AG04449 (cell line): ENCODE data around the gene TSC22D4.

ENCODE experiments used
- CTCF ChIA-PET: fragments of 350-600 bp; formaldehyde crosslinking; extraction: SDS; loops from one replicate; lab custom pipeline; 2021; ENCODE audit warnings: antibody characterized with exemption; lab: Yijun Ruan, JAX
- POLR2A ChIA-PET: fragments of 400-600, 350-600 bp; formaldehyde crosslinking; extraction: SDS; loops from one replicate; lab custom pipeline; 2020; ENCODE audit warnings: antibody characterized with exemption, inconsistent platforms; lab: Yijun Ruan, JAX
- DNase-seq: peaks from one replicate; pipeline ENCODE4 v3.0.0-alpha.2; 2010; ENCODE audit warnings: low read depth, low spot score
- H3K4me3 ChIP-seq: 2 replicates; pipeline ENCODE4 v1.5.1; 2011; ENCODE audit warnings: low read depth, mild to moderate bottlenecking, control low read depth, low read length
- TF ChIP-seq, protein P1 (sequence below): IDR thresholded peaks from one replicate; pipeline ENCODE4 v1.5.1; 2011; ENCODE audit warnings: mild to moderate bottlenecking, moderate library complexity, low read length, control low read depth, inconsistent platforms; ENCODE audit not compliant: insufficient read depth; ENCODE audit errors: missing control alignments

The TSC22D4 gene

DNA sequence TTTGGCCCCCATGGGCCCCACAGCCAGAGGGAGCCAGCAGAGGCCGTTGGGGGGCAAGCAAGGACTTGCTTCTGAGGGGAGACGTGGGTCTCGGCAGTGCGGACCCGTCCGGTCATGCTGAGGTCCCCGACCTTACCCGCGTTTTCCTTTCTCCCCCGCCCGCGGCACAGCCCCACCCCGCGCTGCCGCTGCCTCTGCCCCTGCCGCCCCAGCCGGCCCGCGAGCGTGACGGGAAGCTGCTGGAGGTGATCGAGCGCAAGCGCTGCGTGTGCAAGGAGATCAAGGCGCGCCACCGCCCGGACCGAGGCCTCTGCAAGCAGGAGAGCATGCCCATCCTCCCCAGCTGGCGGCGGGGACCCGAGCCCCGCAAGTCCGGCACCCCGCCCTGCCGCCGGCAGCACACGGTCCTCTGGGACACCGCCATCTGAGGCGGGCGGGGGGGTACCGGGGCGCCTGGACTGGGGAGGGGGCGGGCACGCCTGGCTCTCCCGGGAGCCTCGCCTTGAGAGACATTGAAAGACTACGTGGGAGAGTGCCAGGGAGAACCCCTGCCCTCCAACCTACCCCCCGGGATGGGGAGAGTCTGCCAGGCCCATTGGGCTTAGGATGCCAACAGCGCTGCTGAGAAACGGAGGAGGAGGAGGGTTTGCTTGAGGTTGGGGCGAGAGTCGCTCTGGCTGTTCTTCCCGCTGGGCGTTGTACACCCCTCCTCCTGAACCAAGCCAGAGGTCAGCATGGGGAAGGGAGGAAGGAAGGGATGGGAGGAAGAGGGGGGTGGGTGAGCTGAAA lies 14.7 kb upstream of the TSC22D4 start:
- CTCF ChIA-PET: interaction anchor here (1.7 to 7.0 kb wide), 5 partner anchors 11 to 66 kb away, joined by 3 to 42 read pairs (median 8); partner anchors contain the start of genes NYAP1 and TSC22D4
- H3K4me3 ChIP-seq: no peak overlapping the region
- POLR2A ChIA-PET: no interaction called here
- DNase-seq: no peak
- TF ChIP-seq, protein P1, sequence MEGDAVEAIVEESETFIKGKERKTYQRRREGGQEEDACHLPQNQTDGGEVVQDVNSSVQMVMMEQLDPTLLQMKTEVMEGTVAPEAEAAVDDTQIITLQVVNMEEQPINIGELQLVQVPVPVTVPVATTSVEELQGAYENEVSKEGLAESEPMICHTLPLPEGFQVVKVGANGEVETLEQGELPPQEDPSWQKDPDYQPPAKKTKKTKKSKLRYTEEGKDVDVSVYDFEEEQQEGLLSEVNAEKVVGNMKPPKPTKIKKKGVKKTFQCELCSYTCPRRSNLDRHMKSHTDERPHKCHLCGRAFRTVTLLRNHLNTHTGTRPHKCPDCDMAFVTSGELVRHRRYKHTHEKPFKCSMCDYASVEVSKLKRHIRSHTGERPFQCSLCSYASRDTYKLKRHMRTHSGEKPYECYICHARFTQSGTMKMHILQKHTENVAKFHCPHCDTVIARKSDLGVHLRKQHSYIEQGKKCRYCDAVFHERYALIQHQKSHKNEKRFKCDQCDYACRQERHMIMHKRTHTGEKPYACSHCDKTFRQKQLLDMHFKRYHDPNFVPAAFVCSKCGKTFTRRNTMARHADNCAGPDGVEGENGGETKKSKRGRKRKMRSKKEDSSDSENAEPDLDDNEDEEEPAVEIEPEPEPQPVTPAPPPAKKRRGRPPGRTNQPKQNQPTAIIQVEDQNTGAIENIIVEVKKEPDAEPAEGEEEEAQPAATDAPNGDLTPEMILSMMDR: no peak

DNA sequence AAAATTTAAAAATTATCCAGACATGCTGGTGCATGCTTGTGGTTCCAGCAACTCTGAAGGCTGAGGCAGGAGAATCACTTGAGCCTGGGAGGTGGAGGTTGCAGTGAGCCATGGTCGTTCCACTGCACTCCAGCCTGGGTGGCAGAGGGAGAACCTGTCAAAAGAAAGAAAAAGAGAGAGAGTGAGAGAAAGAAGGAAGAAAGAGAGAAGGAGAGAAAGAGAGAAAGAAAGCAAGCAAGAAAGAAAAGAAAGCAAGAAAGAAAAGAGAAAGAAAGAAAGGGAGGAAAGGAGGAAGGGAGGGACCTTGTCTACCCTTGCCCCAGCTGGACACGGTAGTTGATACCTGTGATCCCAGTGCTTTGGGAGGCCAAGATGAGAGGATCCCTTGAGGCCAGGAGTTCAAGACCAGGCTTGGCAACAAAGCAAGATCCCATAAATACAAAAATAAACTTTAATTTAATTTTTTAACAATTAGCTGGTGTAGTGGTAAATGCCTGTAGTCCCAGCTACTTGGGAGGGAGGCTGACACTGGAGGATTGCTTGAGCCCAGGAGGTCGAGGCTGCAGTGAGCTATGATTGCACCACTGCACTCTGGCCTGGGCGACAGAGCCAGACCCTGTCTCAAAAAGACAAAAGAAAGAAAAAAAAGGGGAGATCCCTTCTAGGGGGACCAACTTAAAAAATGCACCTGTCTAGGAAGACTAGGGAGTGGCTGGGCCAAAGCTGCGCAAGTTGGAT lies 13.9 kb upstream of the TSC22D4 start:
- TF ChIP-seq, protein P1: no peak
- H3K4me3 ChIP-seq: no peak overlapping the region
- CTCF ChIA-PET: interaction anchor here (1.7 to 7.0 kb wide), 4 partner anchors 12 to 67 kb away, joined by 3 to 42 read pairs (median 8); partner anchors contain the start of genes NYAP1 and TSC22D4
- POLR2A ChIA-PET: no interaction called here
- DNase-seq: no peak

DNA sequence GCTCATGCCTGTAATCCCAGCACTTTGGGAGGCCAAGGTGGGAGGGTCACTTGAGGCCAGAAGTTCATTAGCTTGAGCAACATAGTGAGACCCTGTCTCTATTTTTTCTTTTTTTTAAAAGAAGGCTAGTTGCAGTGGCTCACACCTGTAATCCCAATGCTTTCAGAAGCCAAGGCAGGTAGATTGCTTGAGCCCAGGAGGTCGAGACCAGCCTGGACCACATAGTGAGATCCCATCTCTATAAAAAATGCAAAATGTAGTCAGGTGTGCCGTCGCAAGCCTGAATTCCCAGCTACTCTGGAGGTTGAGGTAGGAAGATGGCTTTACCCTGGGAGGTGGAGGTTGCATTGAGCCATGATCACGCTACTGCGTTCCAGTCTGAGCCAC lies 12.2 kb upstream of the TSC22D4 start:
- DNase-seq: no peak
- H3K4me3 ChIP-seq: no peak overlapping the region
- CTCF ChIA-PET: interaction anchor here (1.3 to 7.0 kb wide), 2 partner anchors 11 to 69 kb away, joined by 5 to 42 read pairs; partner anchors contain the start of genes NYAP1 and TSC22D4
- POLR2A ChIA-PET: no interaction called here
- TF ChIP-seq, protein P1: no peak

DNA sequence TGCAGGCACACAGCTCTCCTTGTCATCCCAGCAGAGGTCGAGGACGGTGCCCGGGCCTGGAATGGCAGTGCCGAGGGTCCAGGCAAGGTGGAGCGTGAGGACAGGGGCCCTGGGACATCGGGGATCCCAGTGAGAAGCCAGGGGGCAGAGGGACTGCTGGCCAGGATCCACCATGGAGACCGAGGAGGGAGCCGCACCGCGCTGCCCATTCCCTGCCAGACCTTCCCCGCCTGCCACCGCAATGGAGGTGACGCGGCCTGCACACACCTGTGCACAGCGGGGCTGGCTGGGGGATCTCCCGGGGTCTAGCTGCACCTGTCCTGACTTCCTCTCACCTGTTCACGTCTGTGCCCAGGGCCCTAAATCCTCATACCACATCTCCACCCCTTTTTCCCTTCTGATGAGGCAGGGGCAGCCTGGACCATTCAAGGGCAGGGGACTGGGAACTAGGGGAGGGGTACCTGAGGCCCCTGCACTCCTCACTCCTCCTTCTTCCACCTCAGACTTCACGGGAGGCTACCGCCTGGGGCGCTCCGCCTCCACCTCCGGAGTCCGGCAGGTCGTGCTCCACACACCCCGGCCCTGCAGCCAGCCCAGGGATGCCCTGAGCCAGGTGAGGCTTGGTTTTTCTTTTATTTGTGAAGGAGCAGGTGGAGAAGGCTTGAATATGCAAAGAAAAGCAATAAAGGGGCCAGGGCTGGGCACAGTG lies 11.6 kb upstream of the TSC22D4 start:
- H3K4me3 ChIP-seq: no peak overlapping the region
- CTCF ChIA-PET: interaction anchor here (0.7 to 7.0 kb wide), 2 partner anchors 10 to 69 kb away, joined by 4 to 42 read pairs; partner anchors contain the start of genes NYAP1 and TSC22D4
- POLR2A ChIA-PET: interaction anchor here (1.1 kb wide), 1 partner anchor 49 kb away, joined by 4 read pairs; no protein-coding TSS in a partner anchor
- TF ChIP-seq, protein P1: no peak
- no peak for DNase-seq

DNA sequence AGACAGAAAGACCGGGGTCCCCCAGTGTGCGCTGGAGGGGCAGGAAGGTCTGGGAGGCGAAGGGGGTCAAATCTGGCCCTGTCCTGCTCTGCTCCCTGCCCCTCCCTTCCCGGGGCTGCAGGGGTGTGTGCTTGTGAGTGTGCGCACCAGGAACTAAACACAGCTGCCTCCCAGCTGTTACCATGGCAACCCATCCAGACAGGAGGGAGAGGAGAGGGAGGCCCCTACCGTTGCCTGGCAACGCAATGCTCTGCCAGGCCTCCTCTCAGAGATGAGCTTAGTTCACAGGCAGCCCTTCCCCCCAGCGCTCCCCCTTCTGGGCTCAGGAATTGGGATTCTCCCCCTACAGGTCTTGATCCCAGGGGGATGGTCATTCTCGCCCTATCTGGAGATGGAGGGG lies 10.8 kb upstream of the TSC22D4 start:
- DNase-seq: peak; percentile 51
- ChIA-PET CTCF (interaction anchor here (0.7 to 7.0 kb wide), 4 partner anchors 9 to 74 kb away, joined by 4 to 42 read pairs (median 4); partner anchors contain the start of genes NYAP1 and TSC22D4), POLR2A (interaction anchor here (1.1 kb wide), 1 partner anchor 50 kb away, joined by 4 read pairs; no protein-coding TSS in a partner anchor)
- TF ChIP-seq, protein P1: no peak
- H3K4me3 ChIP-seq: no peak overlapping the region
